ENCODE data around the gene GPN2.

- TF ChIP-seq CTCF (IDR thresholded peaks at IDR 0.05) (no peak), EZH2 (IDR thresholded peaks at IDR 0.05; ENCODE audit: borderline replicate concordance, insufficient read depth, low read depth, low read length, poor library complexity, severe bottlenecking) (no peak)
Observed at GRCh38 chr1:26921540-26922430, 31.7 kb upstream of the GPN2 start, which contains the start of gene NUDC.

All from B cell (primary cell).